ENCODE measurements around the gene TRIM67. TPM values are rescaled to one million over a fixed set of nuclear protein-coding genes. Genes with fewer than 3 reads are reported as not detected.

Gene TRIM67
- not detected in 2 replicates for total RNA-seq (2014; rRNA removed)
- Bru-seq, nascent RNA: percentile 4 among the genes with signal in this experiment
- BruChase-seq, experiment 1, labeled RNA remaining after a 6-hour chase: percentile 5 among the genes with signal in this experiment
- BruChase-seq, experiment 2, labeled RNA remaining after a 2-hour chase: percentile 3 among the genes with signal in this experiment
- long read RNA-seq: 0 reads

DNA sequence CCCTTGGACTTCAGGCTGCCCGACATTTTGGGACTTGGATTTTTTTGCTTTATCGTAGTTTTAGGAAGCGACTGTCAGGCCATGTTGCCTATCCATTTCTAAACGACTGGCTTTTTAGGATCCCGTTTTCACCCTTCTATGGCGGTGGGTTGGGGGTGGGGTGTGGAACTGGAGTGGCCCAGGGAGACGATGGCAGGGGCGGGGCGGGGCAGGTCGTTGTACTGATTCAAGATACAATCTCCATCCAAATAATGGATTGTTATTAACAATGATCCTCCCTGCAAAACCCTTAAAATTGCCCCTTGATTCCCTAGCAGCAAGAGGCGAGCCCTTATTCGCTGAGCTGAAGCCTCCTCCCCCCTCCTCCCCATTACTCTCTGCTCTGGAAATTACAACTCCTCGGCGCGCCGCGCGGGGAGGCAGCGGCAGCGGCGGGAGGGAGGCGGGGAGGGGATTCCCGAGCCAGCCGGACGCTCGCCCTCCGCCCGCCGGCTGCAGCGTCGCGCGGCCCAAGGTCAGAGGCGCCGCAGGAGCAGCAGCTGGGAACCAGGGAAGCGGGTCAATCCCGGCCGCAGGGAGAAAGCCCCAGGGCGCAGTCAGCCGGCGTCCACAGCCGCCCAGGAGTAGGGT is at the start of gene TRIM67:
TSS of gene TRIM67 (plus strand) at position 392 of the 630 bp plus-strand sequence. CDS start 912 bp downstream, outside the sequence.
- H3K9me3 ChIP-seq (ENCODE audit: low read length): no peaks in the 10 kb centered on the region
- H2AFZ ChIP-seq (ENCODE audit: low read length): no peak within 1 kb of the TSS
- intact Hi-C loops (cut with micrococcal nuclease): no loop called here
- H3K9ac ChIP-seq (ENCODE audit: low read length): no peak within 1 kb of the TSS
- POLR2A ChIA-PET (ENCODE audit: unreplicated experiment): no interaction called here
- no peaks in the 10 kb centered on the region for H3K9me2 ChIP-seq (replicated peaks; ENCODE audit: low read length)
- no peaks in the 10 kb centered on the region for H4K20me1 ChIP-seq (ENCODE audit: low read length)
- no peaks in the 10 kb centered on the region for H3K36me3 ChIP-seq (ENCODE audit: low read depth, low read length)
- no TSS peak for BruUV-seq (replicated peaks)
- no peaks in the 10 kb centered on the region for H3K4me1 ChIP-seq (ENCODE audit: insufficient read depth, low read length)
- no peak within 1 kb of the TSS; the same call in 1 of the 2 replicates for H3K4me2 ChIP-seq (ENCODE audit: low read length)
- DNase-seq: no peak
- H3K4me3 ChIP-seq (ENCODE audit: low read length): no peak within 1 kb of the TSS
- H3K27ac ChIP-seq (ENCODE audit: low read length): no peak within 1 kb of the TSS
- CTCF ChIA-PET: no interaction called here
- no peak for TF ChIP-seq CTCF (conservative IDR thresholded peaks at IDR 0.05; ENCODE audit: low read depth, low read length)
- TF ChIP-seq EZH2 (IDR thresholded peaks at IDR 0.05; ENCODE audit: low read length, unreplicated experiment): no peak
- no peak for TF ChIP-seq EZH2phosphoT487 (IDR thresholded peaks at IDR 0.05; ENCODE audit: borderline replicate concordance, low read length)
- no peaks in the 10 kb centered on the region for H3F3A ChIP-seq (ENCODE audit: low read length, unreplicated experiment)
- H3K27me3 ChIP-seq (ENCODE audit: low read length): peaks cover 67% of the 10 kb centered on the region
- H3K79me2 ChIP-seq (ENCODE audit: low read length): no peaks in the 10 kb centered on the region
- ATAC-seq: no peak

DNA sequence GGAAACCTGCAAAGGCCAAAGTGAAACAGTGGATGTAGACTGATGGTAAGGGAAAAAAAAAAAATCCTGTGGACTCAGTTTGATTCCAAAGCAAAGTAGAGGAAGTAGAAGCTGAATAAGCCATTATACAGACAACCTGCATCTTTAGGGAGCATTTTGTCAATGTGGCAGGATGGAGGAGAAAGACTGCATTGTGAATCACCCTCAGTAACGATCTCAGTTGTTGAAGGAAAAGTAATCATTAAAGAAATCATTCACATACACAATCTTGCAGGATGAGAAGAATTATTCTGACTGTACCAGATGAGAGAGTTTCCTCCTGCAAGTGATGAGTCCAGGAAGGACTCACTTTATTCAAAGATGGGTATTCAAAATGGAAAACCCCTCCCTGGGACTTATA is 45.1 kb upstream of the TRIM67 start:
- DNase-seq: no peak
- ChIA-PET POLR2A (ENCODE audit: unreplicated experiment) (no interaction called here), CTCF (no interaction called here)
- Histone ChIP-seq H3K79me2 (ENCODE audit: low read length) (no peaks in the 10 kb centered on the region), H3K27ac (ENCODE audit: low read length) (no peak overlapping the region), H3K27me3 (ENCODE audit: low read length) (peaks cover 66% of the 10 kb centered on the region), H3K4me2 (ENCODE audit: low read length) (no peak overlapping the region), H3K36me3 (ENCODE audit: low read depth, low read length) (no peaks in the 10 kb centered on the region), H4K20me1 (ENCODE audit: low read length) (no peaks in the 10 kb centered on the region), H2AFZ (ENCODE audit: low read length) (no peak overlapping the region), H3K9me2 (replicated peaks; ENCODE audit: low read length) (no peaks in the 10 kb centered on the region), H3K4me1 (ENCODE audit: insufficient read depth, low read length) (no peaks in the 10 kb centered on the region), H3K4me3 (ENCODE audit: low read length) (no peak overlapping the region), H3F3A (ENCODE audit: low read length, unreplicated experiment) (no peaks in the 10 kb centered on the region), H3K9me3 (ENCODE audit: low read length) (no peaks in the 10 kb centered on the region), H3K9ac (ENCODE audit: low read length) (no peak overlapping the region)
- TF ChIP-seq EZH2phosphoT487 (IDR thresholded peaks at IDR 0.05; ENCODE audit: borderline replicate concordance, low read length) (no peak), CTCF (conservative IDR thresholded peaks at IDR 0.05; ENCODE audit: low read depth, low read length) (no peak), EZH2 (IDR thresholded peaks at IDR 0.05; ENCODE audit: low read length, unreplicated experiment) (no peak)
- intact Hi-C loops (cut with micrococcal nuclease): no loop called here
- no TSS peak for BruUV-seq (replicated peaks)
- ATAC-seq: no peak
